Osteoblast (primary cell): Measurements from ENCODE around the gene MAPT. TPM values are rescaled to one million over a fixed set of nuclear protein-coding genes. Genes with fewer than 3 reads are reported as not detected.
"Not testable (repeated sequence)": the region's sequence is repeated elsewhere in the genome, so short reads cannot be mapped to it uniquely, and the experiment has no call there.

ENCODE experiments used
- DNase-seq: peaks from one replicate; pipeline ENCODE4 v3.0.0; 2011; ENCODE audit warnings: low spot score, mixed read lengths; ENCODE audit not compliant: insufficient read length; ENCODE audit errors: missing footprints
- H2AFZ ChIP-seq: 2 replicates; pipeline ENCODE4 v1.6.0; 2011; ENCODE audit warnings: mild to moderate bottlenecking, low read length
- H3K27ac ChIP-seq: 2 replicates; pipeline ENCODE4 v1.5.1; 2011; ENCODE audit warnings: mild to moderate bottlenecking, low read depth, low read length, moderate library complexity
- H3K27me3 ChIP-seq: 2 replicates; pipeline ENCODE4 v1.6.0; 2012; ENCODE audit warnings: mild to moderate bottlenecking, control low read depth, inconsistent platforms, low read length, moderate library complexity; ENCODE audit not compliant: insufficient read depth
- H3K36me3 ChIP-seq: 2 replicates; pipeline ENCODE4 v1.5.1; 2011; ENCODE audit warnings: mild to moderate bottlenecking, low read length, control low read depth, moderate library complexity; ENCODE audit not compliant: insufficient read depth
- H3K4me1 ChIP-seq: 2 replicates; pipeline ENCODE4 v1.5.1; 2011; ENCODE audit warnings: mild to moderate bottlenecking, low read length, control low read depth, moderate library complexity; ENCODE audit not compliant: insufficient read depth
- H3K4me2 ChIP-seq: 2 replicates; pipeline ENCODE4 v1.6.0; 2011; ENCODE audit warnings: mild to moderate bottlenecking, low read length; ENCODE audit not compliant: insufficient read depth
- H3K4me3 ChIP-seq: fragments of 200-600 bp; sonication (generic); 3 replicates; pipeline ENCODE4 v1.5.1; 2012; ENCODE audit warnings: mild to moderate bottlenecking, low read length, inconsistent platforms; ENCODE audit not compliant: insufficient read depth
- H3K79me2 ChIP-seq: 2 replicates; pipeline ENCODE4 v1.6.0; 2012; ENCODE audit warnings: mild to moderate bottlenecking, low read length, control low read depth, inconsistent platforms; ENCODE audit not compliant: insufficient read depth
- H3K9me3 ChIP-seq: 2 replicates; pipeline ENCODE4 v1.5.1; 2011; ENCODE audit warnings: low read depth, low read length, control low read depth
- H4K20me1 ChIP-seq: 2 replicates; pipeline ENCODE4 v1.6.0; 2012; ENCODE audit warnings: mild to moderate bottlenecking, low read length, control low read depth; ENCODE audit not compliant: insufficient read depth
- total RNA-seq: library from RNA; depleted of rRNA; stranded (reverse); fragments of >200 nt; gene quantifications from 2 replicates; pipeline ENCODE4 v1.2.3, GENCODE V29; 2012
- TF ChIP-seq, protein P1 (sequence below): IDR thresholded peaks from 2 replicates; pipeline ENCODE4 v1.5.1; 2011; ENCODE audit warnings: mild to moderate bottlenecking, low read depth, low read length, moderate library complexity; ENCODE audit errors: extremely low read depth

The MAPT gene
- total RNA-seq, 1 donor: 0.36 TPM

GRCh38 chr17:46012506-46013079 is 118.2 kb downstream of the MAPT start:
- no peak overlapping the region for H3K4me2 ChIP-seq
- no peak for DNase-seq
- no peak overlapping the region for H3K4me3 ChIP-seq
- H3K36me3 ChIP-seq: no peaks in the 10 kb centered on the region
- H2AFZ ChIP-seq: no peak overlapping the region
- peaks cover 7% of the 10 kb centered on the region for H3K4me1 ChIP-seq
- no peaks in the 10 kb centered on the region for H3K9me3 ChIP-seq
- TF ChIP-seq, protein P1, sequence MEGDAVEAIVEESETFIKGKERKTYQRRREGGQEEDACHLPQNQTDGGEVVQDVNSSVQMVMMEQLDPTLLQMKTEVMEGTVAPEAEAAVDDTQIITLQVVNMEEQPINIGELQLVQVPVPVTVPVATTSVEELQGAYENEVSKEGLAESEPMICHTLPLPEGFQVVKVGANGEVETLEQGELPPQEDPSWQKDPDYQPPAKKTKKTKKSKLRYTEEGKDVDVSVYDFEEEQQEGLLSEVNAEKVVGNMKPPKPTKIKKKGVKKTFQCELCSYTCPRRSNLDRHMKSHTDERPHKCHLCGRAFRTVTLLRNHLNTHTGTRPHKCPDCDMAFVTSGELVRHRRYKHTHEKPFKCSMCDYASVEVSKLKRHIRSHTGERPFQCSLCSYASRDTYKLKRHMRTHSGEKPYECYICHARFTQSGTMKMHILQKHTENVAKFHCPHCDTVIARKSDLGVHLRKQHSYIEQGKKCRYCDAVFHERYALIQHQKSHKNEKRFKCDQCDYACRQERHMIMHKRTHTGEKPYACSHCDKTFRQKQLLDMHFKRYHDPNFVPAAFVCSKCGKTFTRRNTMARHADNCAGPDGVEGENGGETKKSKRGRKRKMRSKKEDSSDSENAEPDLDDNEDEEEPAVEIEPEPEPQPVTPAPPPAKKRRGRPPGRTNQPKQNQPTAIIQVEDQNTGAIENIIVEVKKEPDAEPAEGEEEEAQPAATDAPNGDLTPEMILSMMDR: no peak
- H3K79me2 ChIP-seq: no peaks in the 10 kb centered on the region
- no peak overlapping the region for H3K27ac ChIP-seq
- no peaks in the 10 kb centered on the region for H4K20me1 ChIP-seq
- peaks cover 5% of the 10 kb centered on the region for H3K27me3 ChIP-seq

DNA sequence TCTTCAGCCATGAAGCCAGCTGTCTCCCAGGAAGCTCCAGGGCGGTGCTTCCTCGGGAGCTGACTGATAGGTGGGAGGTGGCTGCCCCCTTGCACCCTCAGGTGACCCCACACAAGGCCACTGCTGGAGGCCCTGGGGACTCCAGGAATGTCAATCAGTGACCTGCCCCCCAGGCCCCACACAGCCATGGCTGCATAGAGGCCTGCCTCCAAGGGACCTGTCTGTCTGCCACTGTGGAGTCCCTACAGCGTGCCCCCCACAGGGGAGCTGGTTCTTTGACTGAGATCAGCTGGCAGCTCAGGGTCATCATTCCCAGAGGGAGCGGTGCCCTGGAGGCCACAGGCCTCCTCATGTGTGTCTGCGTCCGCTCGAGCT is 118.8 kb downstream of the MAPT start:
- no peaks in the 10 kb centered on the region for H3K9me3 ChIP-seq
- TF ChIP-seq, protein P1: no peak
- no peak overlapping the region for H3K4me3 ChIP-seq
- no peak overlapping the region for H2AFZ ChIP-seq
- H3K27ac ChIP-seq: no peak overlapping the region
- DNase-seq: no peak
- H3K4me2 ChIP-seq: no peak overlapping the region
- H4K20me1 ChIP-seq: no peaks in the 10 kb centered on the region
- H3K79me2 ChIP-seq: no peaks in the 10 kb centered on the region
- H3K4me1 ChIP-seq: peaks cover 7% of the 10 kb centered on the region
- no peaks in the 10 kb centered on the region for H3K36me3 ChIP-seq
- H3K27me3 ChIP-seq: peaks cover 5% of the 10 kb centered on the region

DNA sequence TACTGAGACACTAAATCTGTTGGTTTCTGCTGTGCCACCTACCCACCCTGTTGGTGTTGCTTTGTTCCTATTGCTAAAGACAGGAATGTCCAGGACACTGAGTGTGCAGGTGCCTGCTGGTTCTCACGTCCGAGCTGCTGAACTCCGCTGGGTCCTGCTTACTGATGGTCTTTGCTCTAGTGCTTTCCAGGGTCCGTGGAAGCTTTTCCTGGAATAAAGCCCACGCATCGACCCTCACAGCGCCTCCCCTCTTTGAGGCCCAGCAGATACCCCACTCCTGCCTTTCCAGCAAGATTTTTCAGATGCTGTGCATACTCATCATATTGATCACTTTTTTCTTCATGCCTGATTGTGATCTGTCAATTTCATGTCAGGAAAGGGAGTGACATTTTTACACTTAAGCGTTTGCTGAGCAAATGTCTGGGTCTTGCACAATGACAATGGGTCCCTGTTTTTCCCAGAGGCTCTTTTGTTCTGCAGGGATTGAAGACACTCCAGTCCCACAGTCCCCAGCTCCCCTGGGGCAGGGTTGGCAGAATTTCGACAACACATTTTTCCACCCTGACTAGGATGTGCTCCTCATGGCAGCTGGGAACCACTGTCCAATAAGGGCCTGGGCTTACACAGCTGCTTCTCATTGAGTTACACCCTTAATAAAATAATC is 119.3 kb downstream of the MAPT start:
- Histone ChIP-seq H3K4me1 (peaks cover 7% of the 10 kb centered on the region), H3K27ac (no peak overlapping the region), H3K4me2 (no peak overlapping the region), H3K79me2 (no peaks in the 10 kb centered on the region), H3K9me3 (no peaks in the 10 kb centered on the region), H3K36me3 (no peaks in the 10 kb centered on the region), H3K4me3 (no peak overlapping the region), H2AFZ (no peak overlapping the region), H4K20me1 (no peaks in the 10 kb centered on the region), H3K27me3 (peaks cover 5% of the 10 kb centered on the region)
- TF ChIP-seq, protein P1: no peak
- DNase-seq: peak; percentile 92

DNA sequence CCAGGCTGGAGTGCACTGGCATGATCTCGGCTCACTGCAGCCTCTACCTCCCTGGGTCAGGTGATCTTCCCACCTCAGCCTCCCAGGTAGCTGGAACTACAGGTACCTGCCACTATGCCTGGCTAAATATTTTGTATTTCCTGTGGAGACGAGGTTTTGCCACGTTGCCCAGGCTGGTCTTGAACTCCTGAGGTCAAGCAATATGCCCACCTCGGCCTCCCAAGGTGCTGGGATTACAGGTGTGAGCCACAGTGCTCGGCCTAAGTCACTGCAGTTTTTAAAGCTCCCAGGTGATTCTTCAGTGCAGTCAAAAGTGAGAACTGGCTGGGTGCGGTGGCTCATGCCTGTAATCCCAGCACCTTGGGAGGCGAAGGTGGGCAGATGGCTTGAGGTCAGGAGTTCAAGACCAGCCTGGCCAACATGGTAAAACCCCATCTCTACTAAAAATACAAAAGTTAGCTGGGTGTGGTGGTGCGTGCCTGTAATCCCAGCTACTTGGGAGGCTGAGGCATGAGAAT is 125.1 kb downstream of the MAPT start:
- not testable (repeated sequence) for H4K20me1 ChIP-seq, H2AFZ ChIP-seq, H3K36me3 ChIP-seq, H3K9me3 ChIP-seq, H3K4me3 ChIP-seq, H3K79me2 ChIP-seq, H3K4me1 ChIP-seq, H3K27ac ChIP-seq, H3K4me2 ChIP-seq, DNase-seq, H3K27me3 ChIP-seq
